Esophagus muscularis mucosa (tissue), 4 donors: ENCODE measurements around the gene ARL8B. TPM values are rescaled to one million over a fixed set of nuclear protein-coding genes. Genes with fewer than 3 reads are reported as not detected.

Source experiments
- DNase-seq: peaks from one replicate; pipeline ENCODE4 v3.0.0-alpha.2; 2017; ENCODE audit errors: extremely low spot score
- H3K27ac ChIP-seq, 4 donors: fragments of 200-600 bp; sonication (generic); replicated peaks in 1 of 4; 1 replicate in 3 of 4; 2 replicates in 1 of 4; pipeline ENCODE4 v1.5.1; 2016 to 2019; ENCODE audit warnings: mild to moderate bottlenecking in 1 of 4
- H3K27me3 ChIP-seq, 4 donors: fragments of 200-600 bp; sonication (generic); one replicate each; pipeline versions ENCODE4 v1.5.1 to v1.6.0; 2016 to 2019
- H3K36me3 ChIP-seq, 4 donors: fragments of 200-600 bp; sonication (generic); one replicate each; pipeline ENCODE4 v1.5.1; 2016 to 2019
- H3K4me1 ChIP-seq, 4 donors: fragments of 200-600 bp; sonication (generic); one replicate each; pipeline ENCODE4 v1.5.1; 2016 to 2019
- H3K4me3 ChIP-seq, 4 donors: fragments of 200-600 bp; sonication (generic); 1 replicate in 2 of 4; 2 replicates in 2 of 4; pipeline ENCODE4 v1.5.1; 2016 to 2019; ENCODE audit warnings: mild to moderate bottlenecking in 4 of 4, moderate library complexity in 1 of 4
- H3K9me3 ChIP-seq, 4 donors: fragments of 200-600 bp; sonication (generic); 1 replicate in 3 of 4; 2 replicates in 1 of 4; pipeline ENCODE4 v1.5.1; 2016 to 2019
- CTCF ChIP-seq, 3 experiments: fragments of 200-600 bp in 2 of 3; fragments of 450-650 bp in 1 of 3; sonication (generic) in 2 of 3; IDR thresholded peaks; one replicate each; pipeline ENCODE4 v1.5.1; 2017 to 2019; ENCODE audit warnings: antibody characterized with exemption in 3 of 3, mild to moderate bottlenecking in 2 of 3, moderate library complexity in 1 of 3
- EP300 ChIP-seq: sonication (generic); formaldehyde crosslinking; IDR thresholded peaks from one replicate; pipeline ENCODE4 v1.6.1; 2017; ENCODE audit warnings: antibody characterized with exemption
- POLR2A ChIP-seq: fragments of 450-650 bp; IDR thresholded peaks from one replicate; pipeline ENCODE4 v1.6.1; 2017; ENCODE audit warnings: antibody characterized with exemption, moderate library complexity, mild to moderate bottlenecking, low read depth
- POLR2AphosphoS5 ChIP-seq, 2 donors: sonication (generic); formaldehyde crosslinking; IDR thresholded peaks; one replicate each; pipeline ENCODE4 v1.6.1; 2017; ENCODE audit warnings: antibody characterized with exemption in 2 of 2
- WGBS: methylation state at CpG from one replicate; pipeline ENCODE4 v1.1.5; 2018; 5-methylcytosine and 5-hydroxymethylcytosine counted together
- intact Hi-C: fragments of 100-400 bp; cut with DNase I; formaldehyde crosslinking; loops from one replicate; pipeline ENCODE4 v1.15.1; 2023
- total RNA-seq, 4 donors: library from RNA; depleted of rRNA; stranded (reverse); fragments of >200 nt; gene quantifications; one replicate each; pipeline versions ENCODE4 v1.1.0 to v1.2.1, GENCODE V29; 2016

Gene ARL8B
- total RNA-seq, 4 donors from 2014 or later: 40.6 to 47.1 (median 43.8) TPM

DNA sequence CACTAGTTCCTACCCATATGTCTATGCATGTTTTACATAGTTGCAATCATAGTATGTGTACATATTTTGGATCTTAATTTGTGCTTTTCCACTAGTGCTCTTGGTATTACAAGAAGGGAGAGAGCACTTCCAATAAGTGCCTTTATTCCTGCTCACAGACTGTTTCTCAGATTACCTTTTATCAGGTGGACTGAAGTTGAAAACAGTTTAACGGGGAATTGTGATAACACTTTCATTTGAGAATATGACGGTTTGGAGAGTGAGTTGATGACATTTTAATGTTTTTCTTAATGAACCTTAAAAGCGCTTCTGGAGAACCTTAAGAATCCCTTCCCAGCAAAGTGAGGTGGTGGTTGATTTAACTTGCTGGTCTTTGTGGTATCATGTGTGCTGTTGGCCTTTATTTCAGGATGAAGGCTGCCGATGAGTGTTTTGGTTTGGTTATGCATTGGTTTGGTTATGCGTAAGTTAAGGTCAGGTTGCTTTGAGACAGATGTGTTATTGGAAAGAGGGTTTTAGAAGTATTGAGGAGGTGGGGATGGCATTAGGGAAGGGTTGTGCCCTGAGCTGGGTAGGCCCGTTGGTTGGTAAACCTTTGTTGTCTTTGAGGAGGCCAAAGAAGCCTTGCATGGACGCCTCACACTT is 68.2 kb downstream of the ARL8B start:
- 86% methylated on average over 7 of the region's 7 CpGs for WGBS
- Histone ChIP-seq H3K36me3 (peaks cover 0 to 6% (median 2%) of the 10 kb centered on the region in 4 donors), H3K27me3 (no peaks in the 10 kb centered on the region), H3K4me1 (peaks cover 34 to 74% (median 52%) of the 10 kb centered on the region in 4 donors), H3K9me3 (no peaks in the 10 kb centered on the region), H3K4me3 (peak overlapping the region in 1 of 4 donors; percentile 24), H3K27ac (no peak overlapping the region)
- intact Hi-C loops: no loop called here
- DNase-seq: no peak
- TF ChIP-seq EP300 (no peak), POLR2AphosphoS5 (IDR thresholded peaks at IDR 0.05) (no peak), CTCF (IDR thresholded peaks at IDR 0.05) (no peak), POLR2A (no peak)

- DNase-seq: no peak
- WGBS: 87% methylated on average over 5 of the region's 5 CpGs
Observed at GRCh38 chr3:5191555-5192304, 69.6 kb downstream of the ARL8B start.

DNA sequence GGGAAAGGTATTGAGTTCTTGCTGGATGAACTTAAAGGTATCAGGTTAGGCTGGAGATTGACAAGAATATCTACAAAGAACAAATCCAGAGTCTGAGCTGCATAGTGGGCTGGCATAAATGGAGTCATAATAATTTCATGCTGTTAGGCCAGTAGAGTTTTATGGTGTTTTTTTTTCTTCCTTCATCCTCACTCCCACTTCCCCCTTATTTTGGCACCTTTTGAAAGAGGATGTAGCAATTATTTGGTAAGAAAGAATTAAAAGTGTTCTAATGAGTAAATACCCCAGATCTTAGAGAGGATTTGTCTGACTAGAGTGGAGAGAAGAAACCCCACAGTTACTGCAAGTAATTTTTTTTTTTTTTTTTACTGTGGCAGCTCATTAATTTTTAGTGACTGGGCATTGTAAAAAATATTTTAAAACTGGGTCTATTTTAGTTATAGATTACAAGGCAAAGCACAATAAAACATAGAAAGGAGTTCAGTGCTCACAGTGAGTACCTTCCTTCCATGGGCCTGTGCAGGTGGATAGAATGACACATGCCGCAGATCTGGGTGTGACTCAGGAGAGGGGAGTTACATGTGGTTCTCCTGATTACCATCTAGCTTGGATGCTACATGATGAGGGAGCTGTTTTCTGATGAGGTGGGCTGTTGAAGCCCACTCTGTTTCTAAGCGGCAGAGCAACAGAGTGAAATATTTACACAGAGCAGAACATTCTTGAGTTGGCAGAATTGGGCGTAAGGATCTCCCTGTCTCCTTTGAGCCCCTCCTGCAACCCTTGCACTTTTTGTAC is 70.7 kb downstream of the ARL8B start:
- no peak overlapping the region for H3K27ac ChIP-seq
- no peaks in the 10 kb centered on the region for H3K27me3 ChIP-seq
- no peak overlapping the region for H3K4me3 ChIP-seq
- H3K9me3 ChIP-seq: no peaks in the 10 kb centered on the region
- intact Hi-C loops: no loop called here
- TF ChIP-seq POLR2A (no peak), CTCF (IDR thresholded peaks at IDR 0.05) (no peak), POLR2AphosphoS5 (IDR thresholded peaks at IDR 0.05) (no peak), EP300 (no peak)
- no peak for DNase-seq
- 94% methylated on average over 3 of the region's 3 CpGs for WGBS
- peaks cover 43 to 63% (median 57%) of the 10 kb centered on the region in 4 donors for H3K4me1 ChIP-seq
- H3K36me3 ChIP-seq: peaks cover 0 to 9% (median 4%) of the 10 kb centered on the region in 4 donors

More at GRCh38 chr3:5191555-5192304, 69.6 kb downstream of the ARL8B start:
- H3K27me3 ChIP-seq: no peaks in the 10 kb centered on the region
- H3K36me3 ChIP-seq: peaks cover 0 to 9% (median 4%) of the 10 kb centered on the region in 4 donors
- H3K4me3 ChIP-seq: no peak overlapping the region
- H3K27ac ChIP-seq: no peak overlapping the region
- TF ChIP-seq POLR2AphosphoS5 (IDR thresholded peaks at IDR 0.05): no peak
- TF ChIP-seq POLR2A: no peak
- no peak for TF ChIP-seq EP300
- TF ChIP-seq CTCF (IDR thresholded peaks at IDR 0.05): no peak
- no peaks in the 10 kb centered on the region for H3K9me3 ChIP-seq
- peaks cover 45 to 60% (median 51%) of the 10 kb centered on the region in 4 donors for H3K4me1 ChIP-seq
- intact Hi-C loops: no loop called here

DNA sequence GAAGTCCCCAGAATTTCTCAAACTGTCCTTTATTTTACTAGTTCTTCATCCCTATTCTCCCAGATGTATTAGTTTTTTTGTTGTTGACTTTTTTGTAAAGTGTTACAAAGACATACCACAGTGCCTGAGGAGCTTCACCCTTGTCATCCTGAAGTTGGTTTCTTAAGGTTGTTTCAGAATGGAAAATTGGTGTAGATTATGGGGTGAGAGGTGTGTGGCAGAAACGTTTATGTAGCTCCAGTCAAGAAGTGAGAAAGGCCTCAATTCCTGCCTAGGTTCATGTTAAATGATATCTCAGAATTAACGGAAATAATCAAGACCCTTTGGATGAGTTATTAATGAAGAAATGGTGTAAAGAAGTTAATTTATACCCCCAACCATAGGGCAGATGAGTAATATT is 72.2 kb downstream of the ARL8B start:
- TF ChIP-seq EP300 (no peak), CTCF (IDR thresholded peaks at IDR 0.05) (no peak), POLR2A (no peak), POLR2AphosphoS5 (IDR thresholded peaks at IDR 0.05) (no peak)
- H3K27ac ChIP-seq: peak overlapping the region in 1 of 4 donors; percentile 29
- 74% methylated on average over 2 of the region's 2 CpGs for WGBS

More for the DNA sequence above, 72.2 kb downstream of the ARL8B start:
- Histone ChIP-seq H3K36me3 (peaks cover 0 to 19% (median 4%) of the 10 kb centered on the region in 4 donors), H3K4me3 (no peak overlapping the region), H3K4me1 (peaks cover 36 to 62% (median 50%) of the 10 kb centered on the region in 4 donors), H3K27me3 (no peaks in the 10 kb centered on the region), H3K9me3 (no peaks in the 10 kb centered on the region)
- no peak for DNase-seq
- intact Hi-C loops: no loop called here
